ENCODE results near the gene XRN2.

XRN2 gene

DNA sequence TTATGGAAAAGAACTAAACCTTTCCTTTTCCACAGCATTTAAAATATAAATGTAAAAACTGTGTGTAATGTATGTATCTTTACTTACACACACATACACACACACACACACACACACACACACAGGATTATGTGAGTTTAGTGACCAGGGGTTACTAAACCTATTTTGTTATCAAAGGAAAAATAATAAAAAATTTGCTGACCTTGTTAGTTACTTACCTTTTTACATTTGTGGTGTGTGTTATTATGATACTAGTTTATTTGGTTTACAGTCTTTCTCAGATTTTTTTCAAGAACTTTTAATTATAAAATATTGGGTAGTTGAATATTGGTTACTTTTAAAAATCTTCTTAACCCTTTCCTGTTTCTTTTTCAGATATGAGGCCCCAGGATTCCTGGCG, 78.5 kb downstream of the XRN2 start:
- TF ChIP-seq Cebpa-rat (IDR thresholded peaks at IDR 0.05), result no peak
- Histone ChIP-seq H3K27me3 (no peaks in the 10 kb centered on the region), H3K27ac (no peak overlapping the region), H3K9me3 (no peaks in the 10 kb centered on the region), H3K9ac (no peak overlapping the region), H3K4me2 (no peak overlapping the region), H4K20me1 (peaks cover 45% of the 10 kb centered on the region), H3K4me1 (no peaks in the 10 kb centered on the region), H3K36me3 (peaks cover 78% of the 10 kb centered on the region), H3K4me3 (no peak overlapping the region)

- Histone ChIP-seq H3K4me2 (no peak overlapping the region), H3K27me3 (no peaks in the 10 kb centered on the region), H3K36me3 (peaks cover 86% of the 10 kb centered on the region), H3K9ac (no peak overlapping the region), H3K9me3 (no peaks in the 10 kb centered on the region), H3K27ac (no peak overlapping the region), H4K20me1 (peaks cover 23% of the 10 kb centered on the region), H3K4me1 (no peaks in the 10 kb centered on the region), H3K4me3 (no peak overlapping the region)
- no peak for TF ChIP-seq Cebpa-rat (IDR thresholded peaks at IDR 0.05)
Observed at GRCh38 chr20:21384308-21384892, 81.3 kb downstream of the XRN2 start.

DNA sequence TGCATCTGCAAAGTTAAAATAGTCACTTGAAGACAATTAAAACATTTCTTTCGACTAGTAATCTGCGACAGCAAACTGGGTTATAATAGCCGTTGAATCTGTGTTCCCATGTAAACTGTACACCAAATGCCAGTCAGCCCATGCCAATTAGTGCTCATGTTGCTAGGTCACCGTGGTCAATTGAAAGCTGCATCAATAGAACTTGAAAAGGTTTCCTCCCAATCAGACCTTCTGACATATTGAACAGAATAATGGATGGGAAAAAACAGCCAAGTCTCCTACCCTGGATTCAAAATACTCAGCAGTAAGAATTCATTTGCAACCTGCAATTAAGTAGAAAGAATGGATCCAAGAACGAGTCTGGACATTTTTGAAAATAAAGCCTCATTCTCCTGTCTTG, 83.0 kb downstream of the XRN2 start:
- Histone ChIP-seq H3K4me1 (no peaks in the 10 kb centered on the region), H3K9ac (no peak overlapping the region), H3K27me3 (no peaks in the 10 kb centered on the region), H3K36me3 (peaks cover 83% of the 10 kb centered on the region), H3K9me3 (no peaks in the 10 kb centered on the region; the same call in 1 of the 2 replicates), H3K27ac (no peak overlapping the region), H3K4me3 (no peak overlapping the region), H4K20me1 (peaks cover 5% of the 10 kb centered on the region; the same call in 1 of the 2 replicates), H3K4me2 (no peak overlapping the region)
- no peak for TF ChIP-seq Cebpa-rat (IDR thresholded peaks at IDR 0.05)

- H3K27me3 ChIP-seq, result no peaks in the 10 kb centered on the region
- no peak overlapping the region for H3K4me3 ChIP-seq
- H3K9me3 ChIP-seq, result peaks cover 4% of the 10 kb centered on the region; the same call in 1 of the 2 replicates
- no peak for TF ChIP-seq Cebpa-rat (IDR thresholded peaks at IDR 0.05)
- no peak overlapping the region for H3K27ac ChIP-seq
- H3K36me3 ChIP-seq, result peaks cover 79% of the 10 kb centered on the region
- no peak overlapping the region for H3K4me2 ChIP-seq
- no peak overlapping the region for H3K9ac ChIP-seq
- 0 out of 2 replicates have a peak, but pooled peaks cover under 1% of the 10 kb centered on the region for H4K20me1 ChIP-seq
- no peaks in the 10 kb centered on the region for H3K4me1 ChIP-seq
Observed at GRCh38 chr20:21387528-21387927, 84.4 kb downstream of the XRN2 start.

DNA sequence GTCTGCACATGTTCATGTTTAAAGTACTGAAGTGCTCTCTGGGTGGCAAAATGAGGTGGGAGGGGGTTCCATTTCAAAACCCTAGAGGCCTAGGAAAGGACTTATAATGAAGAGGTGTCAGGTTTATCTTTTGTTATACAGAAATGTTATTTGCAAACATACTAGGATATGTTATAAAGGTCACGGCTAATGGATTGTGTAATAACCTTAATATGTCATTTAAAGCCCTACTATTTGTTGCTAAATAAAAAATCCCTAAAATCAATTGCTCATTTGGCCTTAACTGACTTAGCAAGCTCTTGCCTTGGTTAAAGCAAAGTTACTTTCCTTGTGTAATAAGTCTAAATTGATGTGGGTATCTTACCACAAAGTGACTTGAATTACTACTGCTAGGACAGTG, 85.4 kb downstream of the XRN2 start:
- Histone ChIP-seq H3K4me1 (no peaks in the 10 kb centered on the region), H3K36me3 (peaks cover 69% of the 10 kb centered on the region)

DNA sequence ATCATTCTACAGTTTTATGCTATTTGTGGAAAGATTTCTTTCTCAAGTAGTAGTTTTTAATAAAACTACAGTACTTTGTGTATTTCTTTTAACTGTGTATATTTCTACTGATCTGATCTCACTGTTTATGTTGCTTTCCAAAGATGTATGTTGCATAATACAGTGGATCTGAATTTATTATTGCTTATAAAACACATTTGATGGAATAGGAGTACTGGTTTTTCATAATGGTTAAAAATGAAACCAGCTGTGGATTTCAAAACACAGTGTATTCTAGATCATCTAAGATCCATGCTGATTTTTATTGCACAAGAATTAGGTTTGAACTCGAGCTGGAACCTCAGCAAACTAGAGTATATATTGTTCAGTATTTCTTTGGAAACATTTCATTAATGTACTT, 86.2 kb downstream of the XRN2 start:
- no peak overlapping the region for H3K4me3 ChIP-seq
- H4K20me1 ChIP-seq, result no peaks in the 10 kb centered on the region
- no peaks in the 10 kb centered on the region for H3K27me3 ChIP-seq
- peaks cover 61% of the 10 kb centered on the region for H3K36me3 ChIP-seq
- H3K4me2 ChIP-seq, result no peak overlapping the region
- H3K9ac ChIP-seq, result no peak overlapping the region
- peaks cover 4% of the 10 kb centered on the region; the same call in 1 of the 2 replicates for H3K9me3 ChIP-seq
- no peak overlapping the region for H3K27ac ChIP-seq
- TF ChIP-seq Cebpa-rat (IDR thresholded peaks at IDR 0.05), result no peak
- no peaks in the 10 kb centered on the region for H3K4me1 ChIP-seq

More for the DNA sequence above, 85.4 kb downstream of the XRN2 start:
- Histone ChIP-seq H3K9me3 (peaks cover 4% of the 10 kb centered on the region; the same call in 1 of the 2 replicates), H3K4me3 (no peak overlapping the region), H3K9ac (no peak overlapping the region), H4K20me1 (no peaks in the 10 kb centered on the region), H3K27ac (no peak overlapping the region), H3K4me2 (no peak overlapping the region), H3K27me3 (no peaks in the 10 kb centered on the region)
- no peak for TF ChIP-seq Cebpa-rat (IDR thresholded peaks at IDR 0.05)

DNA sequence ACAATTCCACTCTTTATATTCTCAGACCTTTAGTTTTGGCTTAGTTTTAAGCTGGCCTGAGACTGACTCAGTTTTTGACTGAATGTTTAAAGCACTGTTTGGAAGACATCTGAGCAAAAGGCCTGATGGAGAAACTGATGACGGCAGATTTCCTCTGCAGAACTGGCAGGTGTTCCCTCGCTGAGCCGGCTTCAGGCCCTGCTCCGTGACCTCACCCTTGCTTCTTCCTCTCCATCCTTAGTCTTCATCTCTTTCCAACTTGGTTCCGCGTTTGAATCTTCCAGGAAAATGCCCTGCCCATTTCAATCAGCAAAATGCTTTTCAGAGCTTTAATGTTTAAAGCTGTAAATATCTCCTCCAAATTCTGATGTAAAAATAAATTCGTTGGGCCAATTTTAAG, 87.6 kb downstream of the XRN2 start:
- no peaks in the 10 kb centered on the region for H4K20me1 ChIP-seq
- no peak overlapping the region for H3K4me3 ChIP-seq
- H3K4me2 ChIP-seq, result no peak overlapping the region
- peaks cover 3% of the 10 kb centered on the region for H3K27me3 ChIP-seq
- H3K9me3 ChIP-seq, result peaks cover 7% of the 10 kb centered on the region
- TF ChIP-seq Cebpa-rat (IDR thresholded peaks at IDR 0.05), result no peak
- H3K27ac ChIP-seq, result no peak overlapping the region
- no peak overlapping the region for H3K9ac ChIP-seq
- peaks cover 53% of the 10 kb centered on the region for H3K36me3 ChIP-seq
- H3K4me1 ChIP-seq, result no peaks in the 10 kb centered on the region

DNA sequence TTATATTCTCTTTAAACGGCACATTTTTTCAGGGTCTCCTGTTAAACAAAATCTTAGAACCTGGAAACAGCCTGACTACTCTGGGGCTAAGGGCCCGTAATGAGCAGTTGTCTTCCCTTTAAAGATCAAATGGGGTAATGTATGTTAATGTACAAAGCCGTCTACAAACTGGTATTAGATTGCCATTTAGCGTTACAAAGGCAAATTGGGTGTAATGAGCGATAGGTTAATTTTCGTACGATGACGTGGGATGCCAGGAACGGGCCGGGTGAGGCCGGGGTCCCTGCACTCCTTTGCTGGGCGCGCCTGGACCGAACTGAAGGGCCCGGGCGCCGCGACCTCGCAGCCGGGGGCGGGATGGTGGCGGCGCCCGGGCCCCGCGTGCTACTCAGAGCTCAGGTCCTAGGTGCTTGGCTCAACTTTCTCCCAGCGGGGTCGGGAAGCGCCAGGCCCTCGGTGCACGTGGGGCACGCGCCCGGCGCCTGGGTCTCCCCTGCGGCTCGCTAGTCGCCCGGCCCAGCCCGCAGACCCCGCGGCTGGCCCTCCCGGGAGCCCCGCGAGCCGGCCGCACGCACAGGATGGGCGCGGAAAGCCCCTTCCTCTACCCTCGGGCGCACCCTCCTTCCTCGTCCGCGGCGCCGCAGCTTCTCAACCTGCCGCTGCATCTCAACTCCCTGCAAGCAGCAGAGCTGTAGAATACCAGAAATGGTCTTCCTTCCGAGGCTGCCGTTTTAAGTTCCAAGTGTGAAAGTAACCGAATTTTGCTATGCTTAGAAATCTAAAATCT, 88.2 kb downstream of the XRN2 start:
- Histone ChIP-seq H3K36me3 (peaks cover 47% of the 10 kb centered on the region), H3K4me1 (no peaks in the 10 kb centered on the region), H3K27ac (no peak overlapping the region), H3K4me3 (no peak overlapping the region), H3K27me3 (peaks cover 6% of the 10 kb centered on the region), H3K4me2 (no peak overlapping the region), H3K9me3 (peaks cover 13% of the 10 kb centered on the region), H4K20me1 (no peaks in the 10 kb centered on the region), H3K9ac (no peak overlapping the region)
- no peak for TF ChIP-seq Cebpa-rat (IDR thresholded peaks at IDR 0.05)

DNA sequence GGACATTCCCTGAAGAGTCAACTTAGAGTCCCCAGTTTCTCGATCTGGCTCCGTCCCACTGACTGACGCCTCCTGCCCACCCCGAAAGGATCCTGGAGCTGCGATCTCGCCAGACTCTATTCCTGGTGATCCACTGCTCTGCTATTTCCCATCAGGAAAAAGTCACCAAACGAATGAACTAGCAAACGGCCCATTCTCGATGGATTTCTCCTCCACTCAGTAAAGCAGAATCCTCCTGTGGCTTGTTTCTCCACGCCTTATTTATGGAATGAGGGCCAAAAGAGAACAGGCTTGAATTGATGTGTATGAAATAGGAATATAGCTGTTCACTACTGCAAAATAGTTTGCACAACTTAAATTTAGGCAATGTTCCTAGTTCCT, 88.8 kb downstream of the XRN2 start:
- TF ChIP-seq Cebpa-rat (IDR thresholded peaks at IDR 0.05), result no peak
- Histone ChIP-seq H3K9me3 (peaks cover 19% of the 10 kb centered on the region), H3K9ac (no peak overlapping the region), H3K27ac (no peak overlapping the region), H3K4me3 (no peak overlapping the region), H4K20me1 (no peaks in the 10 kb centered on the region), H3K36me3 (peaks cover 41% of the 10 kb centered on the region), H3K4me1 (no peaks in the 10 kb centered on the region), H3K27me3 (peaks cover 12% of the 10 kb centered on the region), H3K4me2 (no peak overlapping the region)

DNA sequence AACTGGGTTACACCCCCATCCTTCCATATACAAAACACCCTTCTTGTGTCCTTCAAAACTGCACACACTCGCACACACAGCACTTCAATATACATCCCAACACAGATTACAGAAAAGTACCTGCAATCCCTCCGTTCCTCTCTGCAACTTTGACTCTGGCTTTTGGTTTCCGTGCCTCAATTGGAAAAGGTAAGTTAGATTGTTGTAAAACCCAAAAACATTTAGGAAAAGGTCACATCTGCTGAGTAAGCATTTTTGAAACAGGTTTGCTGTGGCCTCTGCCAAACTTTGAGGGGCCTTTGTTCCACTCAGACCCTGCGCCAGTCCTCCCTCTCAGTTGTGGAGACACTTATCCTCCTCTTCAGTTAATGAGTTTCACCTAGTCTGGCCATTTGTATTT, 90.0 kb downstream of the XRN2 start:
- Histone ChIP-seq H3K27me3 (peaks cover 24% of the 10 kb centered on the region), H3K36me3 (peaks cover 29% of the 10 kb centered on the region), H3K4me2 (no peak overlapping the region), H3K9me3 (peaks cover 30% of the 10 kb centered on the region), H3K4me1 (no peaks in the 10 kb centered on the region), H3K27ac (no peak overlapping the region), H3K4me3 (no peak overlapping the region), H3K9ac (no peak overlapping the region), H4K20me1 (no peaks in the 10 kb centered on the region)
- no peak for TF ChIP-seq Cebpa-rat (IDR thresholded peaks at IDR 0.05)
